Panc1 (cell line): Measurements from ENCODE around the gene ACTBL2. TPM values are rescaled to one million over a fixed set of nuclear protein-coding genes. Genes with fewer than 3 reads are reported as not detected.
A peak's percentile ranks its signal among the peaks of the same experiment; 100 is the strongest.

ENCODE experiments used
- ATAC-seq: fragments of 200-7000 bp; cut with Tn5 transposase; 2 replicates; pipeline ENCODE4 v1.9.1; 2020; ENCODE audit warnings: mild to moderate bottlenecking, moderate library complexity
- BruUV-seq: library from RNA; stranded (reverse); fragments of 400-500 nt; replicated peaks from 2 replicates; lab custom pipeline; 2021; lab: Mats Ljungman, UMichigan
- CTCF ChIA-PET: fragments of 300-600 bp; sonication (Branson Sonifier 250); formaldehyde crosslinking; loops from one replicate; lab custom pipeline; 2022; ENCODE audit warnings: antibody characterized with exemption; lab: Charles Lee
- POLR2A ChIA-PET: fragments of 300-600 bp; sonication (Branson Sonifier 250); formaldehyde crosslinking; loops from one replicate; lab custom pipeline; 2022; ENCODE audit warnings: antibody characterized with exemption; lab: Charles Lee
- DNase-seq: peaks from one replicate; pipeline ENCODE4 v3.0.0-alpha.2; 2010; ENCODE audit warnings: low read depth, low spot score
- H3K27ac ChIP-seq: 2 replicates; pipeline ENCODE4 v1.5.1; 2011; ENCODE audit warnings: mild to moderate bottlenecking, low read length, inconsistent platforms
- H3K27me3 ChIP-seq: fragments of 200-500 bp; sonication (Bioruptor generic); 2 replicates; pipeline ENCODE4 v1.6.0; 2014; ENCODE audit warnings: low read length, inconsistent platforms; ENCODE audit not compliant: control insufficient read depth, insufficient read depth
- H3K36me3 ChIP-seq: fragments of 200-500 bp; sonication (Bioruptor generic); 2 replicates; pipeline ENCODE4 v1.5.1; 2014; ENCODE audit warnings: inconsistent platforms, mild to moderate bottlenecking, low read length, moderate library complexity; ENCODE audit not compliant: control insufficient read depth, insufficient read depth
- H3K4me1 ChIP-seq: 2 replicates; pipeline ENCODE4 v1.5.1; 2011; ENCODE audit warnings: inconsistent platforms, mild to moderate bottlenecking, low read length, moderate library complexity; ENCODE audit not compliant: control insufficient read depth, insufficient read depth
- H3K4me3 ChIP-seq, 2 experiments: 2 replicates each; pipeline ENCODE4 v1.5.1; 2011 to 2012; ENCODE audit warnings: low read depth in 2 of 2, low read length in 2 of 2, mild to moderate bottlenecking in 2 of 2, inconsistent platforms in 1 of 2, moderate library complexity in 1 of 2
- H3K9me3 ChIP-seq: fragments of 200-500 bp; sonication (Bioruptor generic); 2 replicates; pipeline ENCODE4 v1.5.1; 2014; ENCODE audit warnings: low read depth, mild to moderate bottlenecking, inconsistent platforms, low read length, moderate library complexity; ENCODE audit not compliant: control insufficient read depth, insufficient read depth
- CTCF ChIP-seq: fragments of 450-650 bp; IDR thresholded peaks from 2 replicates; pipeline ENCODE4 v1.5.1; 2017; ENCODE audit warnings: mild to moderate bottlenecking
- POLR2AphosphoS5 ChIP-seq: IDR thresholded peaks from 2 replicates; pipeline ENCODE4 v1.6.1; 2012; ENCODE audit warnings: mild to moderate bottlenecking, low read depth, low read length, moderate library complexity
- REST ChIP-seq, 2 experiments: IDR thresholded peaks; 2 replicates each; pipeline ENCODE4 v1.6.1; 2011 to 2012; ENCODE audit warnings: low read depth in 2 of 2, control low read depth in 1 of 2, low read length in 1 of 2, mild to moderate bottlenecking in 1 of 2, moderate library complexity in 1 of 2; ENCODE audit not compliant: insufficient read depth in 1 of 2
- SIN3A ChIP-seq: IDR thresholded peaks from 2 replicates; pipeline ENCODE4 v1.6.1; 2012; ENCODE audit warnings: low read depth, mild to moderate bottlenecking, low read length, moderate library complexity, borderline replicate concordance; ENCODE audit not compliant: insufficient read depth
- TCF7L2 ChIP-seq: IDR thresholded peaks from 2 replicates; pipeline ENCODE4 v1.6.1; 2011; ENCODE audit warnings: mild to moderate bottlenecking, low read depth, low read length, inconsistent platforms
- in situ Hi-C: cut with HindIII; loops from 2 replicates; pipeline ENCODE4 v1.10.0; 2016; ENCODE audit warnings: low sequenced_read_pairs, low pct_unique_long_range_greater_than_20kb
- intact Hi-C: fragments of 100-400 bp; cut with micrococcal nuclease; formaldehyde crosslinking; loops from one replicate; pipeline ENCODE4 v1.10.0; 2022; ENCODE audit not compliant: unreplicated experiment
- total RNA-seq: library from RNA; stranded (reverse); gene quantifications from one replicate; pipeline ENCODE4 v1.2.1, GENCODE V29; 2021; ENCODE audit not compliant: unreplicated experiment

ACTBL2 gene
- total RNA-seq, 1 experiment from 2014 or later: not detected

DNA sequence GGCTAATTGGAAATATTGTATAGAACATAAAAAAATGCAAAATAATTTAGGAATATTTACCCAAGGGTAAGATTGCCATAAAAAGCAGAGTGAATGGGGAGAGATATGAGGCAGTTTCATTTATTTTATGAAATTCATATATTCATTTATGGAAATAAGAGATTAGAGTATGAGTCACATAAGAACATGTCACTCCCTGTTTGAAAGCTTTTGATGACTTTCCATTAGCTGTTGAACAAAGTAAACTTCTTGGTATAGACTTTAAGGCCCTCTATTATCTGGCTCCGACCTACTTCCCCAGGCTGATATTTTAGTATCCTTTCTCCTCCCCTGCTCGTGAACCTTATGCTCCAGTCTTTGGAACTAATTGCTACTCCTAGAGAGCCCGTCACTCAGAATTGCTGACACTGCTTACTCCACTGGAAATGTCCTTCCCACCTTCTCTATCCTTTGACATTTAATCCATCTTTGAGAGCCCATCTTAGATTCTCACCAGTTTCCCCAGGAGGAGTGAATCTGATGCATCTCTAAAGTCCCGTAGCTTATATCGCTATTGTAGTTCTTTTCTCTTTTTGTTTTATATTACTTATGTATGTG, 8.9 kb upstream of the ACTBL2 start:
- ATAC-seq (no peak), DNase-seq (no peak)
- Histone ChIP-seq H3K4me3 (no peak overlapping the region), H3K27ac (peak overlapping the region; percentile 55; the same call in 1 of the 2 replicates), H3K4me1 (peaks cover 14% of the 10 kb centered on the region; the same call in 1 of the 2 replicates), H3K36me3 (no peaks in the 10 kb centered on the region), H3K27me3 (no peaks in the 10 kb centered on the region), H3K9me3 (no peaks in the 10 kb centered on the region)
- POLR2A ChIA-PET: no interaction called here
- BruUV-seq: no TSS peak
- CTCF ChIA-PET: no interaction called here
- intact Hi-C loops: loop anchor here (10.0 kb wide), 1 partner anchor 693 kb away; no protein-coding TSS in a partner anchor
- no peak for TF ChIP-seq SIN3A
- no peak for TF ChIP-seq CTCF
- TF ChIP-seq TCF7L2: no peak
- TF ChIP-seq POLR2AphosphoS5: no peak
- no peak for TF ChIP-seq REST (IDR thresholded peaks at IDR 0.05; ENCODE audit: insufficient read depth in 1 of 2, low read depth in 2 of 2, low read length in 1 of 2)
- in situ Hi-C loops: loop anchor here (25.0 kb wide), 1 partner anchor 971 kb away; the partner anchor contains the start of gene PLK2

GRCh38 chr5:57488215-57488955, 5.8 kb upstream of the ACTBL2 start:
- DNase-seq: no peak
- intact Hi-C loops: no loop called here
- in situ Hi-C loops: loop anchor here (25.0 kb wide), 1 partner anchor 974 kb away; the partner anchor contains the start of gene PLK2
- Histone ChIP-seq H3K27me3 (no peaks in the 10 kb centered on the region), H3K4me1 (0 out of 2 replicates have a peak, but pooled peaks cover 3% of the 10 kb centered on the region), H3K4me3 (no peak overlapping the region), H3K36me3 (no peaks in the 10 kb centered on the region), H3K27ac (peak overlapping the region; percentile 35; the same call in 1 of the 2 replicates), H3K9me3 (no peaks in the 10 kb centered on the region)
- no TSS peak for BruUV-seq
- CTCF ChIA-PET: no interaction called here
- TF ChIP-seq POLR2AphosphoS5: no peak
- no peak for TF ChIP-seq REST (IDR thresholded peaks at IDR 0.05; ENCODE audit: insufficient read depth in 1 of 2, low read depth in 2 of 2, low read length in 1 of 2)
- no peak for TF ChIP-seq SIN3A
- TF ChIP-seq CTCF: no peak
- no peak for TF ChIP-seq TCF7L2
- no peak for ATAC-seq
- POLR2A ChIA-PET: no interaction called here
